Activated CD8-positive, alpha-beta memory T cell treated with anti-CD3 and anti-CD28 coated beads, Interleukin-2, amount 10 ng/mL, durations not matched to agents 7 days and 5 days (primary cell): Measurements from ENCODE around the gene LRRC57. TPM values are rescaled to one million over a fixed set of nuclear protein-coding genes. Genes with fewer than 3 reads are reported as not detected.
"Not testable (repeated sequence)": the region's sequence is repeated elsewhere in the genome, so short reads cannot be mapped to it uniquely, and the experiment has no call there.

Source experiments
- ATAC-seq: fragments of 150-1000 bp; cut with Tn5 transposase; one replicate; pipeline ENCODE4 v1.10.0; 2021; ENCODE audit warnings: moderate library complexity
- CTCF ChIA-PET: fragments of 350-600 bp; sonication (Branson Sonifier 250); formaldehyde crosslinking; loops from one replicate; lab custom pipeline; 2021; ENCODE audit warnings: antibody characterized with exemption; lab: Charles Lee
- DNase-seq: peaks from one replicate; pipeline ENCODE4 v3.0.0-alpha.2; 2020
- H3K27ac Mint-ChIP-seq: one replicate; pipeline ENCODE4 v1.8.0; 2021; ENCODE audit warnings: mild to moderate bottlenecking, mixed read lengths
- H3K27me3 Mint-ChIP-seq: one replicate; pipeline ENCODE4 v1.8.0; 2021; ENCODE audit warnings: mixed read lengths
- H3K36me3 Mint-ChIP-seq: one replicate; pipeline ENCODE4 v1.8.0; 2021; ENCODE audit warnings: mild to moderate bottlenecking, mixed read lengths
- H3K4me1 Mint-ChIP-seq: one replicate; pipeline ENCODE4 v1.8.0; 2021; ENCODE audit warnings: mixed read lengths
- H3K4me3 Mint-ChIP-seq: one replicate; pipeline ENCODE4 v1.8.0; 2021; ENCODE audit warnings: mild to moderate bottlenecking, moderate library complexity, mixed read lengths
- H3K9me3 Mint-ChIP-seq: one replicate; pipeline ENCODE4 v1.8.0; 2022; ENCODE audit warnings: low read depth, mixed read lengths
- total RNA-seq, 2 experiments: library from RNA; stranded (reverse); gene quantifications; one replicate each; pipeline ENCODE4 v1.2.3, GENCODE V29; 2021

Gene LRRC57
- total RNA-seq, 2 experiments from 2014 or later = 22.9 to 25.2 TPM

DNA sequence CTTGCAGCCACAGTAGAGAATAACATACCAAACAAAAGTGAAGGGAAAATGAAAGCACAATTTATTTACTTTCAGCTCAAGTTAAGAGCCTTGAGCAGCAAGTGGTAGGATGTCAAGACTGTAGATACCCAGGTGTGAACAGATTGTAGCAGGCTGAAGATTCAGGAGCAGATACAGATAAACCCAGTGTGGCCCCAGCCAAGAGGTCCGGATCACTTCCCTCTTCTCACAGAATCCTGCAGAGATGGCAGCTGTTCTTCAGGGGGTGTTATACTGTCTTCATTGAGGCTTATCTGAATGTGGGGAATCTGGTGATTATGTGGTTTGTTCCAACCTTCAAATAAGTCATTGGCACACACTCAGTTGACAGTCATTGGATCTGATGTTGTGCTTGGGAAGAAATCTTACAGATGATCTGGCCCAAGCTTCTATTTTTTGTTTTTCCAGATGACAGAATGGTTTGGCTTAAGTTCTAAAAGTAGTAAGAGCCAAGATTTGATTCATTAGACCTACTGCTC, 29.0 kb upstream of the LRRC57 start:
- no peak for ATAC-seq

GRCh38 chr15:42576776-42577175, 28.2 kb upstream of the LRRC57 start:
- peak overlapping the region; percentile 14 for H3K27ac Mint-ChIP-seq

More for the DNA sequence above, 29.0 kb upstream of the LRRC57 start:
- H3K27ac Mint-ChIP-seq = no peak overlapping the region
- H3K9me3 Mint-ChIP-seq = no peaks in the 10 kb centered on the region
- peaks cover 51% of the 10 kb centered on the region for H3K4me1 Mint-ChIP-seq
- no peak for DNase-seq
- H3K27me3 Mint-ChIP-seq = peaks cover 4% of the 10 kb centered on the region
- CTCF ChIA-PET = interaction anchor here (1.0 to 1.1 kb wide), 2 partner anchors 30 to 74 kb away, joined by 3 read pairs; no protein-coding TSS in a partner anchor
- H3K36me3 Mint-ChIP-seq = no peaks in the 10 kb centered on the region
- H3K4me3 Mint-ChIP-seq = peak overlapping the region; percentile 24

GRCh38 chr15:42576040-42576594, 27.5 kb upstream of the LRRC57 start:
- no peaks in the 10 kb centered on the region for H3K9me3 Mint-ChIP-seq
- H3K27me3 Mint-ChIP-seq = peaks cover 4% of the 10 kb centered on the region
- ATAC-seq (no peak), DNase-seq (no peak)
- CTCF ChIA-PET = interaction anchor here (0.7 to 1.5 kb wide), 7 partner anchors 10 to 75 kb away, joined by 3 to 8 read pairs (median 3); no protein-coding TSS in a partner anchor
- peaks cover 1% of the 10 kb centered on the region for H3K36me3 Mint-ChIP-seq
- peaks cover 41% of the 10 kb centered on the region for H3K4me1 Mint-ChIP-seq
- peak overlapping the region; percentile 89 for H3K4me3 Mint-ChIP-seq
- H3K27ac Mint-ChIP-seq = peak overlapping the region; percentile 86

More at GRCh38 chr15:42576776-42577175, 28.2 kb upstream of the LRRC57 start:
- Mint-ChIP-seq H3K4me1 (peaks cover 44% of the 10 kb centered on the region), H3K27me3 (peaks cover 4% of the 10 kb centered on the region), H3K4me3 (peak overlapping the region; percentile 89), H3K9me3 (no peaks in the 10 kb centered on the region), H3K36me3 (peaks cover under 1% of the 10 kb centered on the region)
- ATAC-seq = no peak
- CTCF ChIA-PET = interaction anchor here (1.3 kb wide), 1 partner anchor 31 kb away, joined by 3 read pairs; no protein-coding TSS in a partner anchor
- no peak for DNase-seq

DNA sequence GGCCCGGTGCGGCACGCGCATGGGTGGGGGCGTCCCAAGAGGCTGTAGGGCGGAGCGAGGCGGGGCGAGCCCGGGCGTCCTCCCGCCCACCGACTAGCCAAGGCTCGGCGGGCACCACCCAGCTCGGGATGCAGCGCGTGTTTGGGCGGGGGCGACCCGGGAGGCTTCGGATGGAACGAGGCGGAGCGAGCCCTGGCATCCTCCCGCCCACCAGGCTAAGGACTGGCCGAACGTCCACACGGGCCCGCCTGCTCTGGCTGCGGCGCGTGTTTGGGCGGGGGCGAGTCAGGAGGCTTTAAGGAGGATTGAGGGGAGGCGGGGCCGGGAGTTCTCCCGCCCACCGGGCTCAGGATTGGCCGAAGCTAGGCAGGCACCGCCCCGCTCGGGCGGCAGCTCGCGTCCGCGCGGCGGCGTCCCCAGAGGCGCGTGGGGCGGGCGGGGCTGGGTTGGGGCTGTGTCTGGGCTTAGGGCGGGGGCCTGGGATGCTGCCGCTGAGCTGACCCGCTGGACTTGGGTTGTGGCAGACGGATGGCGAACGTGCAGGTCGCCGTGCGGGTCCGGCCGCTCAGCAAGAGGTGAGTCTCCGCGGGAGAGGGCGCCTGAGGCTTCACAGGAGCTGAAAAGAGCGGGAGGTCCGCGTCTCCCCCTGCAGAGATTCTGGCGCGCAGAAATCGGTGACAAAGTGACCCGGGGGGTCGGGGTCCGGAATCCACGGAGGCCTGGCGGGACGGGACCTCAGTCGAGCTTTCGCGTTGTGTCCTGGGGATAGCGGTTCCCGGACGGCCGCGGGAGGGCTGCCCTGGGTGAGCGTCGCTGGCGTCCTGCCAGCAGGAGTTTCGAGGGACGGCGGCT, 26.8 kb upstream of the LRRC57 start, which contains the start of gene STARD9:
TSS of gene STARD9 (plus strand) at position 419 of the 852 bp plus-strand sequence. CDS start at position 529, 110 bp downstream.
- peaks cover 4% of the 10 kb centered on the region for H3K27me3 Mint-ChIP-seq

GRCh38 chr15:42558739-42559138, 10.1 kb upstream of the LRRC57 start:
- H3K27me3 Mint-ChIP-seq = no peaks in the 10 kb centered on the region
- DNase-seq = no peak
- ATAC-seq = no peak
- H3K4me1 Mint-ChIP-seq = peaks cover 6% of the 10 kb centered on the region
- no peaks in the 10 kb centered on the region for H3K9me3 Mint-ChIP-seq
- H3K4me3 Mint-ChIP-seq = no peak overlapping the region
- no peak overlapping the region for H3K27ac Mint-ChIP-seq
- CTCF ChIA-PET = no interaction called here
- peaks cover 36% of the 10 kb centered on the region for H3K36me3 Mint-ChIP-seq

More for the DNA sequence above, 26.8 kb upstream of the LRRC57 start, which contains the start of gene STARD9:
- Mint-ChIP-seq H3K4me1 (peaks cover 35% of the 10 kb centered on the region), H3K9me3 (no peaks in the 10 kb centered on the region), H3K27ac (peak within 1 kb of the TSS; percentile 86), H3K4me3 (peak within 1 kb of the TSS; percentile 89), H3K36me3 (peaks cover 3% of the 10 kb centered on the region)
- ATAC-seq (peak; percentile 92), DNase-seq (peak; percentile 98)
- CTCF ChIA-PET = interaction anchor here (0.7 to 1.5 kb wide), 6 partner anchors 9 to 76 kb away, joined by 3 to 8 read pairs (median 4); no protein-coding TSS in a partner anchor

DNA sequence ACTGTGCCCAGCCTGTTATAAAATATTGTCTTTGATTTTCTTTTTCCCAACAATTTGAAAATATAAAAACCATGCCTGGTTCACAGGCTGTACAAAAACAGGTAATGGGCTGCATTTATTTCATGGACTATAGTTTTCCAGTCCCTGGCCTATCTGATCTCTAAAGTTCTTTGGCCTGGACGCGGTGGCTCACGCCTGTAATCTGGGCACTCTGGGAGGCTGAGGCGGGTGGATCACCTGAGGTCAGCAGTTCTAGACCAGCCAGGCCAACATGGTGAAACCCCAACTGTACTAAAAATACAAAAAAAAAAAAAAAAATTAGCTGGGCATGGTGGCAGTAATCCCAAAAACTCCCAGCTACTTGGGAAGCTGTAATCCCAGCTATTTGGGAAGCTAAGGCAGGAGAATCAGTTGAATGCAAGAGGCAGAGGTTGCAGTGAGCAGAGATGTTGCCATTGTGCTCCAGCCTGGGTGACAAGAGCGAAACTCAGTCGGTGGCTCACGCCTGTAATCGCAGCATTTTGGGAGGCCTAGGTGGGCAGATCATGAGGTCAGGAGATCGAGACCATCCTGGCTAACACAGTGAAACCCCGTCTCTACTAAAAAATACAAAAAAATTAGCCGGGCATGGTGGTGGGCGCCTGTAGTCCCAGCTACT, 8.1 kb upstream of the LRRC57 start:
- H3K4me1 Mint-ChIP-seq = peaks cover 19% of the 10 kb centered on the region
- CTCF ChIA-PET, H3K9me3 Mint-ChIP-seq, H3K27me3 Mint-ChIP-seq, DNase-seq, ATAC-seq, H3K4me3 Mint-ChIP-seq, H3K27ac Mint-ChIP-seq: not testable (repeated sequence)
- peaks cover 36% of the 10 kb centered on the region for H3K36me3 Mint-ChIP-seq

- Mint-ChIP-seq H3K9me3 (no peaks in the 10 kb centered on the region), H3K36me3 (peaks cover 24% of the 10 kb centered on the region), H3K27ac (peak overlapping the region; percentile 18), H3K27me3 (no peaks in the 10 kb centered on the region), H3K4me3 (no peak overlapping the region), H3K4me1 (peaks cover 38% of the 10 kb centered on the region)
- no peak for ATAC-seq
- no peak for DNase-seq
- CTCF ChIA-PET = interaction anchor here (1.1 kb wide), 1 partner anchor 98 kb away, joined by 3 read pairs; no protein-coding TSS in a partner anchor
Observed at GRCh38 chr15:42553554-42553953, 5.0 kb upstream of the LRRC57 start.

GRCh38 chr15:42549741-42550392, 1.3 kb upstream of the LRRC57 start:
- ATAC-seq = no peak
- Mint-ChIP-seq H3K36me3 (peaks cover 25% of the 10 kb centered on the region), H3K4me3 (peak overlapping the region; percentile 95), H3K27ac (peak overlapping the region; percentile 70), H3K4me1 (peaks cover 62% of the 10 kb centered on the region), H3K27me3 (no peaks in the 10 kb centered on the region), H3K9me3 (no peaks in the 10 kb centered on the region)
- CTCF ChIA-PET = interaction anchor here (0.7 to 2.9 kb wide), 3 partner anchors 32 to 70 kb away, joined by 3 to 9 read pairs (median 3); no protein-coding TSS in a partner anchor
- no peak for DNase-seq

DNA sequence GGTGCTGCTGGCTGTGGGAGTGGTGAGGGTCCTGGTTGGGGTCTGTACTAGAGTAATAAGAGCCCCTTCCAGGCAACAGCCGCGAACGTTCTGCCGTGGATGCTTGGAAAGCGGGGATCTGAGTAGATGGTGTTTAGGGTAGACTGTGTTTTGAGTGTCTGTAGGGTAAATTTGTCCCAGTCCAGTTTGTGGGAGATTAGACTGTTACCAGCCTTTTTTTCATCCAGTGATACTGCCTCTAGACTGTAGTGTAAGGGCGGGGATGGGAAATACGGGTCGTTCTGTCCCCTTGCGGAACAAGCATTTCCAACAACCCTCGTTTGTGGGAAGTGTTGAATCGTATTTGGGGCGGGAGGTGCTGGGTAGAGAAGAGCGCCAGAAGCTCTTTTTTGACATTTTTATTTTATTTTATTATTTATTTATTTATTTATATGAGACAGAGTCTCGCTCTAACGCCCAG, 469 bp upstream of the LRRC57 start:
- Mint-ChIP-seq H3K4me1 (peaks cover 63% of the 10 kb centered on the region), H3K27ac (peak overlapping the region; percentile 94), H3K4me3 (peak overlapping the region; percentile 95), H3K27me3 (no peaks in the 10 kb centered on the region), H3K36me3 (peaks cover 26% of the 10 kb centered on the region), H3K9me3 (no peaks in the 10 kb centered on the region)
- ATAC-seq (peak; percentile 32), DNase-seq (peak; percentile 52)
- CTCF ChIA-PET = interaction anchor here (0.7 to 2.9 kb wide), 2 partner anchors 33 to 71 kb away, joined by 3 to 9 read pairs; no protein-coding TSS in a partner anchor

DNA sequence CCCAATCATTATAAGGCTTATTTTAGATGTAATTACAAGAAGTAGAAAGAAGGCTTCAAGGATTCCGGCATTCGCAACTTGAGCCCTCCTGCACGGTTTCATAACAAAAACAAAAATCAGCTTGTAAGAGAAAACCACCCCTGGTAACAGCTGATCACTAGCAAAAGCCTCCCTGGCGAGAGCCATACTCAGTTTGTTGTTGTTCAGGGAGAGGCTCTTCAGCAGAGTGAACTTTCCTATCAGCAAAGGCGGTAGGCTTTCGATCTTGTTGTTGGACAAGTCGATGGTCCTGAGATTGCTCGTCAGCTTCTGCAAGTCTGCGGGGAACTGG, 710 bp downstream of the LRRC57 start:
- no peak for DNase-seq
- peaks cover 56% of the 10 kb centered on the region for H3K4me1 Mint-ChIP-seq
- CTCF ChIA-PET = interaction anchor here (0.9 to 2.9 kb wide), 8 partner anchors 13 to 133 kb away, joined by 3 to 9 read pairs (median 4); partner anchors contain the start of genes SNAP23, STARD9 and ZNF106
- H3K9me3 Mint-ChIP-seq = no peaks in the 10 kb centered on the region
- ATAC-seq = peak; percentile 15
- H3K36me3 Mint-ChIP-seq = peaks cover 24% of the 10 kb centered on the region
- peak overlapping the region; percentile 94 for H3K27ac Mint-ChIP-seq
- no peaks in the 10 kb centered on the region for H3K27me3 Mint-ChIP-seq
- peak overlapping the region; percentile 95 for H3K4me3 Mint-ChIP-seq

- Mint-ChIP-seq H3K4me3 (no peak overlapping the region), H3K27ac (no peak overlapping the region), H3K4me1 (peaks cover 34% of the 10 kb centered on the region), H3K36me3 (peaks cover 29% of the 10 kb centered on the region), H3K9me3 (no peaks in the 10 kb centered on the region), H3K27me3 (no peaks in the 10 kb centered on the region)
- CTCF ChIA-PET = no interaction called here
- no peak for DNase-seq
- ATAC-seq = no peak
Observed at GRCh38 chr15:42544853-42545629, 3.6 kb downstream of the LRRC57 start.
